GM04503 (cell line): Measurements from ENCODE around the gene MNS1.
"Not testable (repeated sequence)": the region's sequence is repeated elsewhere in the genome, so short reads cannot be mapped to it uniquely, and the experiment has no call there.

Source experiments
- DNase-seq: peaks from one replicate; pipeline ENCODE4 v3.0.0-alpha.2; 2012; ENCODE audit warnings: low read depth

The MNS1 gene

GRCh38 chr15:56454836-56455235 lies 10.1 kb downstream of the MNS1 start:
- DNase-seq: no peak

- DNase-seq: no peak
Measured at GRCh38 chr15:56445746-56446145, 19.2 kb downstream of the MNS1 start.

- DNase-seq: no peak
Measured at GRCh38 chr15:56442354-56442753, 22.6 kb downstream of the MNS1 start.

- no peak for DNase-seq
Measured at GRCh38 chr15:56440214-56440770, 24.6 kb downstream of the MNS1 start.

- DNase-seq: no peak
Measured at GRCh38 chr15:56432304-56432703, 32.6 kb downstream of the MNS1 start.

GRCh38 chr15:56428821-56429458 lies 36.0 kb downstream of the MNS1 start:
- DNase-seq: no peak

- no peak for DNase-seq
Measured at GRCh38 chr15:56425976-56426375, 39.0 kb downstream of the MNS1 start.

GRCh38 chr15:56425276-56425675 lies 39.7 kb downstream of the MNS1 start:
- no peak for DNase-seq

GRCh38 chr15:56413114-56413733 lies 51.7 kb downstream of the MNS1 start:
- DNase-seq: not testable (repeated sequence)

- DNase-seq: no peak
Measured at GRCh38 chr15:56411122-56411749, 53.7 kb downstream of the MNS1 start.

GRCh38 chr15:56410721-56411120 lies 54.2 kb downstream of the MNS1 start:
- DNase-seq: no peak

GRCh38 chr15:56399209-56399608 lies 65.7 kb downstream of the MNS1 start:
- not testable (repeated sequence) for DNase-seq

GRCh38 chr15:56397325-56397724 lies 67.6 kb downstream of the MNS1 start:
- DNase-seq: not testable (repeated sequence)

GRCh38 chr15:56394909-56395308 lies 70.0 kb downstream of the MNS1 start:
- no peak for DNase-seq

- no peak for DNase-seq
Measured at GRCh38 chr15:56393277-56393676, 71.7 kb downstream of the MNS1 start.

GRCh38 chr15:56390739-56391267 lies 74.1 kb downstream of the MNS1 start:
- DNase-seq: no peak

GRCh38 chr15:56385908-56386307 lies 79.0 kb downstream of the MNS1 start:
- DNase-seq: no peak

GRCh38 chr15:56383010-56383409 lies 81.9 kb downstream of the MNS1 start:
- no peak for DNase-seq
